Neural cell (in vitro differentiated cells): ENCODE measurements around the gene AHSP.

ENCODE experiments used
- CTCF ChIP-seq: fragments of 450-650 bp; IDR thresholded peaks from 2 replicates; pipeline ENCODE4 v1.5.1; 2014; ENCODE audit warnings: antibody characterized with exemption, mild to moderate bottlenecking, moderate library complexity; ENCODE audit not compliant: poor library complexity, severe bottlenecking
- EP300 ChIP-seq: fragments of 450-650 bp; conservative IDR thresholded peaks from 2 replicates; pipeline ENCODE4 v1.6.1; 2014; ENCODE audit warnings: antibody characterized with exemption, mild to moderate bottlenecking, moderate library complexity; ENCODE audit not compliant: poor library complexity, severe bottlenecking
- EZH2 ChIP-seq: fragments of 200-600, 300-800 bp; shearing (Covaris generic), sonication (generic); IDR thresholded peaks from 2 replicates; pipeline ENCODE4 v1.6.1; 2014; ENCODE audit warnings: antibody characterized with exemption, low read length, borderline replicate concordance, mild to moderate bottlenecking; ENCODE audit not compliant: insufficient read depth, poor library complexity, severe bottlenecking
- MXI1 ChIP-seq: fragments of 450-650 bp; conservative IDR thresholded peaks from 2 replicates; pipeline ENCODE4 v1.6.1; 2014; ENCODE audit warnings: antibody characterized with exemption, mild to moderate bottlenecking; ENCODE audit not compliant: poor library complexity, severe bottlenecking
- POLR2AphosphoS5 ChIP-seq: IDR thresholded peaks from 2 replicates; pipeline ENCODE4 v1.6.1; 2012
- SMC3 ChIP-seq: fragments of 450-650 bp; conservative IDR thresholded peaks from 2 replicates; pipeline ENCODE4 v1.6.1; 2014; ENCODE audit warnings: antibody characterized with exemption, mild to moderate bottlenecking, moderate library complexity; ENCODE audit not compliant: poor library complexity
- TAF1 ChIP-seq: IDR thresholded peaks from 2 replicates; pipeline ENCODE4 v1.6.1; 2012; ENCODE audit warnings: low read depth

GRCh38 chr16:31537362-31538242, 9.9 kb downstream of the AHSP start:
- TF ChIP-seq CTCF = no peak
- TF ChIP-seq MXI1 = no peak
- TF ChIP-seq POLR2AphosphoS5 = no peak
- no peak for TF ChIP-seq SMC3
- no peak for TF ChIP-seq EP300
- TF ChIP-seq TAF1 = no peak
- TF ChIP-seq EZH2 = no peak
